G401.6 (cell line): ENCODE results near the gene GFI1B.
"Not testable (repeated sequence)": the region's sequence is repeated elsewhere in the genome, so short reads cannot be mapped to it uniquely, and the experiment has no call there.

ENCODE experiments used
- FAIRE-seq: peaks from 2 replicates; lab custom pipeline; 2012; peaks lifted over from hg19 to GRCh38; lab: Jason Lieb, UNC

GFI1B gene

GRCh38 chr9:132969783-132970182 lies 8.7 kb upstream of the GFI1B start:
- FAIRE-seq, result no peak

DNA sequence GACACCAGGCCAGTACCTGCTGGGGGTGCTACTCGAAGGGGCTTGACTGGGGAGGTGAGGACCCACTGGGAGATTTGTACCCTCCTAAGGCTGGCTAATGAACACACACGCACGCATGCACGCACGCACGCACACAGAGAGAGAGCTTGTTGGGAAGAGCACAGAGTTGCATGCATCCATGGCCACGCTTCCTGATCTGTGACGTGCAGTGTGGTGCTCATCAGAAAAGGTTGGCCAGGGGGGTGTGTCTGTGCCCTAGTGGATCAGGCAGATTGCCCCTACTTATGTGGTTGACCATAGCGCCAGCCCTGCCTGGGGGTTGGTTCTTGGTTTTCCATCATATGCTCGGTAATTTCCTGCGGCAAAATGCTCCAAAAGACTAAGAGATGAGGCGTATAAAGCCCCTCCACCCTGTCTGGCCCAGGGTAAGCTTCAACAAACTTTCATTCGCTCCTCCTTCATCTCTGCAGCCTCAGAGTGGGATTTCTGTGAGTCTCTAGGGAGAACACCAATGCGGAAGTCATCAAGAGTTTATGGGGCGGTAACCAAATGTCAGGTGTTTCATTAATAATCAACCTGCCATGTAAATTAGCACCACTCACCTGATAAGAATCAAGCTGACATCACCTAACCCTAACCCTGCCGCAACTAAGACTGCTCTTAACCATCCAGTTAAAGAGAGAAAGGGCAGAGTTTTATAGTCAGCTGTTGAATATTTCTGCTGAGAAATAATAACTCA lies 8.0 kb upstream of the GFI1B start:
- no peak for FAIRE-seq

GRCh38 chr9:132973166-132973565 lies 5.3 kb upstream of the GFI1B start:
- no peak for FAIRE-seq

DNA sequence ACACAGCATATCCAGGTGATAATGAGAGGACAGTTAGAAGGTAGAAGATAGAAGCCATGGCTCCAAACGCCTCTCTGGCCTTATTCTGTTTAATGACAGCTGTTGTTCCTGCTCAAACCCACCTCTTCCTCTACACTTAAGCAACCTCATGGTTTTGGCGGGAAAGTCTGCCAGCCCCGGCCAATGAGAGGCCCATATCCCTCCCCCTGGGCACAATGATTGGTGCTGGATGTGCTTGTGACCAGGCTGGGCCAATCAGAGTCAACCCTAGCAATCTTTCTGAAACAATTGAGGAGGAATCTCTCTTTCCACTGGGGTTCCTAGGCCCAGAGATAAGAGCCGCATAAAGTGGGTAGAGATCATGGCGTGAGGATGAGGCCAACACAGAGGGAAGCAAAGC lies 4.8 kb upstream of the GFI1B start:
- no peak for FAIRE-seq

- FAIRE-seq, result no peak
Observed at GRCh38 chr9:132975961-132976360, 2.5 kb upstream of the GFI1B start.

- no peak for FAIRE-seq
Observed at GRCh38 chr9:132976571-132976970, 1.9 kb upstream of the GFI1B start.

DNA sequence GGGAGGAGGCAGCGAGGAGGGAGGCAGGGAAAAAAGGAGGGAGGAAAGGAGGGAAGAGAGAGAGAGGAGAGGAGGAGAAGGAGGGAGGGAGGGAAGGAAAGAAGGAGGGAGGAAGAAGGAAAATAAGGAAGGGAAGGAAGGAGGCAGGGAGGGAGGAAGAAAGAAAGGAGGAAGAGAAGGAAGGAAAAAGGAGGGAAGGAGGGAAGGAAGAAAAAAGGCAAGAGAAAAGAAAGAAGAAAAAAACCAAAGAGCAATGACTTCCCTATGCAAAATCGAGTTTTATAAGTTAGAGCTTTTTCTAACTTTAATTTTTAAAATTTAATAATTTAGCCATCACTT lies 413 bp upstream of the GFI1B start:
- no peak for FAIRE-seq

DNA sequence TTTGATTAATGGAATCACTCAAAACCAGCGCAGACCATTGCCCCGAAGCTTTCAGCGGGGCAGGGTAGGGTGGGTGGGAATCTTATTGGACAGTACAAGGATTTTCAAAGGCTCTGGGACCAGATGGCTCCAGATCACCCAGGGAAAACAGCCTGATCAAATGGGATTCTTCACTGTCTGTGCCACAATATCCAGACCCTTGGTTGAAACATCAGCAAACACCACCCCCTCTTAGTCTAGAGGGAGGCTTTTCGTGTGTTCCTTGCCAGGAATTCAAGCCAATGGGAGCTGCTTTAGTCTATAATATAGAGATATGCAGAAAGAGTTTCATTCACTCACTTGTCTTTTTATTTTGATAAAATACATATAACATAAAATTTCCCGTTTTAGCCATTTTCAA lies 1.7 kb downstream of the GFI1B start:
- FAIRE-seq, result no peak

GRCh38 chr9:132982458-132982857 lies 4.0 kb downstream of the GFI1B start:
- FAIRE-seq, result no peak

GRCh38 chr9:132983491-132984201 lies 5.2 kb downstream of the GFI1B start:
- no peak for FAIRE-seq

- FAIRE-seq, result no peak
Observed at GRCh38 chr9:132984202-132985070, 5.9 kb downstream of the GFI1B start.

DNA sequence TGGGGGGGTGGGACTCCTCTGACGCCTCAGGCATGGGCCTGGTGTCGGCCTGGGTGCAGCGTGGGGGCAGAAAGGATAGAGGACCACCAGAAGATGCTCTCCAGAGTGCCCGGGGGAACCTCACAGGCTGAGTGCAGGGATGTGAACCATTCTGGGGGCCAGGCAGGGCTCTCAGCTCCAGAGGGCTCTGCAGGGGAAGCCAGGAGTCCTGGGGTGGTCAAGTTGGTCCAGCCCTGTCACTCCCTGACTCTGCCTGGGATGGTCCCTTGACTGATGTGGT lies 6.5 kb downstream of the GFI1B start:
- no peak for FAIRE-seq

DNA sequence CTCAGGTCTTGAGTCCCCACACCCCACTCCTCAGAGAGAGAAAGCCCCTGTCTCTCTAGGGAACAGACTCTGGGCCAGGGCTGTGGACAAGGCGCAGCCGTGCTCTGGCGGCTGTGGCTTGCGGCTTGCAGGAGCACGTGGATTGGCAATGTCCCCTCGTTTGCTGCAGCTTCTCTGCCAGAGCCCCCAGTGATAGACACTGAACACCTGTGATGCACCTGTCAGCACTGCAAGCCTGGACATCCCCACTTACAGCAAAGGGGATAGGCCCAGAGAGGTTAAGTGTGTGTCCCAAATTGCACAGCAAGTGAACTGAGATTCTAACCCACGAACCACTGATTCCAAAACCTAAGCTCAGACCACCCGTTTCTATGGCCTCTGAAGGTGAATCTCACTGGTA lies 7.0 kb downstream of the GFI1B start:
- no peak for FAIRE-seq

DNA sequence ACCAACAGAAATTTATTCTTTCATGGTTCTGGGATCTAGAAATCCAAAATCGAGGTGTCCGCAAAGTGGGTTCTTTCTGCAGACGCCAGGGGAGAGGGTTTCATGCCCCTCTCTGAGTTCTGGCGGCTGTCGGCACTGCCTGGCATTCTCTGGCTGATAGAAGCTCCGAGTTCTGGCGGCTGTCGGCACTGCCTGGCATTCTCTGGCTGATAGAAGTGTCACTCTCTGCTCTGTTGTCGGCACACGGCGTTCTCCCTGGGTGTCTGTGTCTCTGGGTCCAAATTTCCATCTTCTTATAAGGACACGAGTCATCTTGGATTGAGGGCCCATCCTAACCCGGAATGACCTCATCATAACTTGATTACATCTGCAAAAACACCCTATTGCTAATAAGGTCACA lies 7.6 kb downstream of the GFI1B start:
- no peak for FAIRE-seq

DNA sequence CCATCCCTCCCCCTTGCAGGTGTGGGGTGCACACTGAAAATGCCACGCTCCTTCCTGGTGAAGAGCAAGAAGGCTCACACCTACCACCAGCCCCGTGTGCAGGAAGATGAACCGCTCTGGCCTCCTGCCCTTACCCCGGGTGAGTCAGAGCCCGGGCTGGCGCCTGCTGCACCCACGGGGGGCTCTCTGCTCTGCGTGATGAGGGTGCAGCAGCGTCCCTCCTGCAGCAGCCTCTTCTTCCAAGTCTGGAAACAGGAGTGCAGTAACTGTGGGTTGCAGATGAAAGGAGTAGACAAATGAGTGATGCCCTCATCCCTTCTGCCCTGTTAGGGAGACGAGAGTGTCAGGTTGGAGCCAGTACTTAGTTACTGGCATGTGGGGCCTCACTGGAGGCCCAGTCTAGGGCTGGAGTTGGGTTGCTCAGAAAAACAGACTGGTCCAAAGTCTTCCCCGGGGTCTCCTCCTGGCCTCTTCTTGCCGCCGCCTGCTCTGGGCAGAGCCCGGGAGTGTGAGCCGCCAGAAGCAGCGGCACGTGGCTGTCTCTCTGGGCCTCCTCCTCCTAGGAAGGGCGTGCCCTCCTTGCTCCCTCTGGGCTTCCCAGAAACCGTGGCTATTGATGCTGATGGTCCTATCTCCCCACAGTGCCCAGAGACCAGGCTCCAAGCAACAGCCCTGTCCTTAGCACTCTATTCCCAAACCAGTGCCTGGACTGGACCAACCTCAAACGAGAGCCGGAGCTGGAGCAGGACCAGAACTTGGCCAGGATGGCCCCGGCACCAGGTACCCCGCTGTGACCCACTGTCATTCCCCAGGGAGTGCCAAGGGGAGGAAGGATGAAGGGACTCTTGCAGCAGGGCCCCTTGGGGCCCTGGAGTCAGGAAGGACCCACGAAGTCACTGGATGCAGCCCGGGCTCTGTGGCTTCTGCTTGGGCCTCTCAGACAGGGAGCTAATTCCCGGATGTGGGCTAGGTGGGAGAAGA lies 8.4 kb downstream of the GFI1B start:
- FAIRE-seq, result no peak

- FAIRE-seq, result no peak
Observed at GRCh38 chr9:132988244-132989013, 9.9 kb downstream of the GFI1B start.

DNA sequence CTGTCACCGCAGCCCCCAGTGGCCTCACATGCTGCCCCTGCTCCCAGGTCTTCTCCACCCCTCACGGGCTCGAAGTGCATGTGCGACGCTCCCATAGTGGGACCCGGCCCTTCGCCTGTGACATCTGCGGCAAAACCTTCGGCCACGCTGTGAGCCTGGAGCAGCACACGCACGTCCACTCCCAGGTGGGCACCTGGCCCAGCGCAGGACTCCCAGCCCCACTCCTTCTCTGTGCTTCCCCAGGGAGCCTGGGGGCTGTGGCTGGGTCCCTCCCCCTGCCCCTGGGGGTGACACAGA lies 10.5 kb downstream of the GFI1B start:
- no peak for FAIRE-seq

- FAIRE-seq, result no peak
Observed at GRCh38 chr9:132989414-132989996, 11.0 kb downstream of the GFI1B start.

- FAIRE-seq, result not testable (repeated sequence)
Observed at GRCh38 chr9:132989998-132990557, 11.6 kb downstream of the GFI1B start.

- no peak for FAIRE-seq
Observed at GRCh38 chr9:132990781-132991180, 12.3 kb downstream of the GFI1B start.
